HG03378 (cell line): ENCODE measurements around the gene FZD2.

ENCODE experiments used
- ATAC-seq: cut with Tn5 transposase; IDR thresholded peaks from one replicate; pipeline ENCODE4 v1.9.1; 2021; ENCODE audit warnings: mild to moderate bottlenecking, moderate library complexity; ENCODE audit not compliant: unreplicated experiment

FZD2 gene

GRCh38 chr17:44604768-44605485 is 47.6 kb downstream of the FZD2 start:
- no peak for ATAC-seq

GRCh38 chr17:44606658-44607057 is 49.4 kb downstream of the FZD2 start:
- no peak for ATAC-seq

GRCh38 chr17:44607836-44608690 is 50.8 kb downstream of the FZD2 start:
- no peak for ATAC-seq

GRCh38 chr17:44608727-44609435 is 51.6 kb downstream of the FZD2 start:
- ATAC-seq, result no peak

- ATAC-seq, result no peak
Observed at GRCh38 chr17:44610331-44610730, 53.0 kb downstream of the FZD2 start.
